Sigmoid colon (tissue), 4 donors: Measurements from ENCODE around the gene ANAPC4.

ENCODE experiments used
- CTCF ChIP-seq, 4 experiments: fragments of 450-650 bp in 3 of 4; fragments of 200-600 bp in 1 of 4; IDR thresholded peaks; one replicate each; pipeline ENCODE4 v1.5.1; 2016 to 2019; ENCODE audit warnings: antibody characterized with exemption in 4 of 4, mild to moderate bottlenecking in 3 of 4, moderate library complexity in 2 of 4
- POLR2A ChIP-seq, 2 donors: fragments of 450-650 bp; IDR thresholded peaks; one replicate each; pipeline ENCODE4 v1.6.1; 2016; ENCODE audit warnings: antibody characterized with exemption in 2 of 2, mild to moderate bottlenecking in 2 of 2, moderate library complexity in 2 of 2
- POLR2AphosphoS5 ChIP-seq, 4 donors: sonication (generic); formaldehyde crosslinking; IDR thresholded peaks; one replicate each; pipeline ENCODE4 v1.6.1; 2017; ENCODE audit warnings: antibody characterized with exemption in 4 of 4

- no peak for TF ChIP-seq POLR2AphosphoS5 (IDR thresholded peaks at IDR 0.05)
- no peak for TF ChIP-seq CTCF (IDR thresholded peaks at IDR 0.05)
- no peak for TF ChIP-seq POLR2A (IDR thresholded peaks at IDR 0.05)
Observed at GRCh38 chr4:25449688-25450087, 72.6 kb downstream of the ANAPC4 start.
